ENCODE data around the gene ZNF500.

DNA sequence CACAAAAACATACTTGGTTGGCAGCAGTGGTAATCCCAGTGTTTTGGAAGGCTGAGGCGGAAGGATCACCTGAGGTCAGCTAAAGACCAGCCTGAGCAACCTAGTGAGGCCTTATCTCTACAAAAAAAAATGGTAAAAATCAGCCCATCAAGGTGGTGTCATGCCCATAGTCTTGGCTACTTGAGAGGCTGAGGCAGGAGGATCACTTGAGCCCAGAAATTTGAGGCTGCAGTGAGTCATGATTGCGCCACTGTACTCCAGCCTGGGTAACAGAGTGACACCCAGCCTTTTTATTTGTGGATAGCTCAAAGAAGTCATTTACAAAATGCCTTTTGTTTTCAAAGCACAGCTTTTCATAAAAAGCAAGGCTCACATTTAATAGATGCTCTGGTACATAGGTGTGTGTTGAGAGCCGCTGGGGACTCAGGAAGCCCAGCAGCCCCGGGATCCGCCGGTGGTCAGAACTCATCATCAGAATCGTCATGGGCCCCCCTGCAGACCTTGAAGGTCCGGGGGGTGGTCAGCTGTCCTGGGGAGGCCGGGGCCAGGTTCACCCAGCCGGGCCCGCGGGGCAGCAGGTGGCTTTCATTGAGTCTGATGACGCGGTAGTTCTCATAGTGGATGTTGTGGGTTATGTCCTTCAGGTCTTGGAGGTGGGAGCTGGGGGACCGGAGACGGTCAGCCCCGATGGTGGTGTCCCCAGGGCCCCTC, 10.5 kb upstream of the ZNF500 start:
- TF ChIP-seq, protein P1, sequence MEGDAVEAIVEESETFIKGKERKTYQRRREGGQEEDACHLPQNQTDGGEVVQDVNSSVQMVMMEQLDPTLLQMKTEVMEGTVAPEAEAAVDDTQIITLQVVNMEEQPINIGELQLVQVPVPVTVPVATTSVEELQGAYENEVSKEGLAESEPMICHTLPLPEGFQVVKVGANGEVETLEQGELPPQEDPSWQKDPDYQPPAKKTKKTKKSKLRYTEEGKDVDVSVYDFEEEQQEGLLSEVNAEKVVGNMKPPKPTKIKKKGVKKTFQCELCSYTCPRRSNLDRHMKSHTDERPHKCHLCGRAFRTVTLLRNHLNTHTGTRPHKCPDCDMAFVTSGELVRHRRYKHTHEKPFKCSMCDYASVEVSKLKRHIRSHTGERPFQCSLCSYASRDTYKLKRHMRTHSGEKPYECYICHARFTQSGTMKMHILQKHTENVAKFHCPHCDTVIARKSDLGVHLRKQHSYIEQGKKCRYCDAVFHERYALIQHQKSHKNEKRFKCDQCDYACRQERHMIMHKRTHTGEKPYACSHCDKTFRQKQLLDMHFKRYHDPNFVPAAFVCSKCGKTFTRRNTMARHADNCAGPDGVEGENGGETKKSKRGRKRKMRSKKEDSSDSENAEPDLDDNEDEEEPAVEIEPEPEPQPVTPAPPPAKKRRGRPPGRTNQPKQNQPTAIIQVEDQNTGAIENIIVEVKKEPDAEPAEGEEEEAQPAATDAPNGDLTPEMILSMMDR (IDR thresholded peaks at IDR 0.05): no peak
- TF ChIP-seq, protein P2, sequence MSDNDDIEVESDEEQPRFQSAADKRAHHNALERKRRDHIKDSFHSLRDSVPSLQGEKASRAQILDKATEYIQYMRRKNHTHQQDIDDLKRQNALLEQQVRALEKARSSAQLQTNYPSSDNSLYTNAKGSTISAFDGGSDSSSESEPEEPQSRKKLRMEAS (IDR thresholded peaks at IDR 0.05; ENCODE audit: low read depth): no peak
- TF ChIP-seq GABPA (IDR thresholded peaks at IDR 0.05; ENCODE audit: low read depth): no peak
- TF ChIP-seq MXI1 (IDR thresholded peaks at IDR 0.05; ENCODE audit: low read depth, low read length): no peak
- no peak for TF ChIP-seq RFX5 (IDR thresholded peaks at IDR 0.05; ENCODE audit: low read length)
- no peak for TF ChIP-seq EP300 (IDR thresholded peaks at IDR 0.05; ENCODE audit: borderline replicate concordance in 1 of 2, low read depth in 1 of 2, low read length in 1 of 2)
- TF ChIP-seq TAF1 (IDR thresholded peaks at IDR 0.05; ENCODE audit: borderline replicate concordance, low read depth, low read length): no peak
- TF ChIP-seq TEAD4 (IDR thresholded peaks at IDR 0.05; ENCODE audit: borderline replicate concordance, insufficient read depth): no peak
- TF ChIP-seq FOXM1 (IDR thresholded peaks at IDR 0.05; ENCODE audit: low read depth): no peak
- TF ChIP-seq SMC3 (IDR thresholded peaks at IDR 0.05; ENCODE audit: low read depth, low read length): no peak
- no peak for TF ChIP-seq POLR2AphosphoS5 (IDR thresholded peaks at IDR 0.05; ENCODE audit: low read depth, low read length)
- TF ChIP-seq CHD2 (IDR thresholded peaks at IDR 0.05; ENCODE audit: low read length, partially characterized antibody): no peak
- TF ChIP-seq RAD21 (IDR thresholded peaks at IDR 0.05; ENCODE audit: low read length): no peak

Data from SK-N-SH (cell line).